GM20431 (cell line): ENCODE data around the gene SLC25A53.
"Not testable (repeated sequence)": the region's sequence is repeated elsewhere in the genome, so short reads cannot be mapped to it uniquely, and the experiment has no call there.

Experiments
- in situ Hi-C: fragments of 300-500 bp; cut with MseI, MboI; formaldehyde crosslinking; loops from one replicate; pipeline ENCODE4 v1.15.0; 2020; ENCODE audit warnings: low sequenced_read_pairs; ENCODE audit not compliant: unreplicated experiment

Gene SLC25A53

DNA sequence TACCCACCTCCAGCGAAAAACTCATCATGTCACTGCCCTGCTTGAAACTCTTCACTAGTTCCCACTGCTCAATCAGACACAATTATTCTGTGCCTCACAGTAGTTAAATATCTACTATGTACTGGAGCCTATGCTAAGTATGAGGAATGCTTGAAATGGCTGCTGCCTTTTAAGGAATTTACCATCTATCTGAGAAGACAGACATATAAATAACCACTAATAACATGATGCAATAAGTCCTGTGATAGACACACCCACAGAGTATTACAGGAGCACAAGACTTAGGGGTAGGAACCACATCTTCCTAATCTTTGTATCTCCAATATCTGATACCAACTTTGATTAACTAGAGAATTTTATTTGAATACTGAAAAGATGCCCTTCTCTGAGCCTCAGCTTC is 21.1 kb downstream of the SLC25A53 start:
- in situ Hi-C loops: loop anchor here (25.0 kb wide), 1 partner anchor 298 kb away; the partner anchor contains the start of gene RAB9B

DNA sequence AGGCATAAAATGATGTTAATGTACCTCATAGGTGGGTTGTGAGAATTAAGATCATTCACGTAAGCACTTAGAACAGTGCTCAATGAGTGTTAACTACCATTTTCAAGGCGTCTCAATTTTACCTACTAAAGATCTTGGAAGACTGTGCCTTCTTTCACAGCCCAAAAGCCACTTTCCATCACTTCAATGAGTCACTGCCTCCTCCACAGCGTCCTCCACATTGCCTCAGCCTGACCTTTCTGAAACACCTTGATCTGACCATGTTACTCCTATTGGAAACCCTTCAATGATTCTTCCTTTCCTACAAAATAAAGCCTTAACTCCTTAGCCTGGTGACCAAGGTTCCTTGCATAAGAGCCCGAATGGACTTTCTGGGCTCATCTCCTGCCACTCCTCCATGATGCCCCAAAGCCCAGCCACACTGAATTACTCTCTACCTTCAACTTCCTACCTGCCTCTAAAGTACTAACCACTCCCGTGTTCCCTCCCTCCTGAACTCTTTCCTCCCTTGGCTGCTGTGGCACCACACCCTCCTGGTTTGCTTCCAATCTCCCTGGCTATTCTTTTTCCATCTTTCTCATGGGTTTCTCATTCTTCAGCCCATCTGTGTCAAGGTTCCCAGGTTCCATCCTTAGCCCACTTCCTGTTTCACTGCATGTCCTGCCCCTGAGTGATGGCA is 22.1 kb downstream of the SLC25A53 start:
- in situ Hi-C loops: loop anchor here (25.0 kb wide), 1 partner anchor 297 kb away; the partner anchor contains the start of gene RAB9B

DNA sequence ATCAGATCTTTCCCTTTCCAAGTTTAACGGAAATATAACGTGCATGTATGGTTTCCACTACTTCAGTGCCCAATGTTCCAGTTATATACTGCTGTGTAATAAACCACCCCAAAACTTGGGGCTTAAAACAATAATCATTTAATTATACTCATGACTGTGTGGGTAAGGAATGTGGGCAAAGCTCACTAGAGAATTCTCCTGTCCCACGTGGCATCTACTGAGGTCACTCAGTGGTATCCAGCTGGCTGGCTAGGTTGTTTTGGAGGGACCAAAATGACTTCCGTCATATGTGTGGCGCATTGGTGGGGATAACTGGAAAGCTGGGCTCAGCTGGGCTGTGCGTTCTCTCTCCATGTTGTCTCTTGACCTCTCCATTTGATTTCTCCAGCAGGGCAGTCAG is 26.0 kb downstream of the SLC25A53 start:
- in situ Hi-C loops: loop anchor here (25.0 kb wide), 1 partner anchor 294 kb away; the partner anchor contains the start of gene RAB9B

DNA sequence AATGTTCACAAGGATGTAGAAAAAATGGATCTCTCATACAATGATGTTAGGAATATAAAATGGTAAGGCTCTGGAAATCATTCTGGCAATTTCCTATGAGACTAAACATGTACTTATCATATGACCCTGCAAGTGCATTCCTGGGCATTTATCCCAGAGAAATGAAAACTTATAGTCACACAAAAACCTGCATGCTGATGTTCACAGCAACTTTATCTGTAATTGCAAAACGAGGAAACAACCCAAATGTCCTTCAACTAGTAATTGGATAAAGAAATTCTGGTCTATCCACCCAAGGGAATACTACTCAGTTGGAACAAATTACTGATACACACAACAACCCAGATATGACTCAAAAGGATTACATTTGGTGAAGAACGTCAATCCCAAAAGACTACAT is 30.0 kb downstream of the SLC25A53 start:
- in situ Hi-C loops: loop anchor here (25.0 kb wide), 1 partner anchor 290 kb away; the partner anchor contains the start of gene RAB9B

DNA sequence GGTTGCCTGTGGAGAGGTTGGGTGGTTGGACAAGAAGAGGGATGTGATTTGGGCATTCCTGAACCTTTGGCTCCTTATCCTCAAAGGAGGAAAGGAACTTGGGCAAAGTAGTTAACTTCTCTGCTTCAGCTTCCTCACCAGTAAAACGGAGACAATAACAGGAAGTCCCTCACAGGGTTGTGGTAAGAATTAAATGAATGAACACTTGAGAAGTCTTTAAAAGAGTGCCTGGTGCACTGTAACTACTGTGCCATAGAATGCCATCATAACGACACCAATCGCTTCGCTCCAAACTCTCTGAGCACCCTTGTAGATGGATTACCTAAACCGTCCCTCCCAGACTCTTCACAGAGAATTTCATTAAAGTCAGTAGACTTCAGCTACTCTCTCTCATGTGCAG is 34.0 kb downstream of the SLC25A53 start:
- in situ Hi-C loops: no loop called here

DNA sequence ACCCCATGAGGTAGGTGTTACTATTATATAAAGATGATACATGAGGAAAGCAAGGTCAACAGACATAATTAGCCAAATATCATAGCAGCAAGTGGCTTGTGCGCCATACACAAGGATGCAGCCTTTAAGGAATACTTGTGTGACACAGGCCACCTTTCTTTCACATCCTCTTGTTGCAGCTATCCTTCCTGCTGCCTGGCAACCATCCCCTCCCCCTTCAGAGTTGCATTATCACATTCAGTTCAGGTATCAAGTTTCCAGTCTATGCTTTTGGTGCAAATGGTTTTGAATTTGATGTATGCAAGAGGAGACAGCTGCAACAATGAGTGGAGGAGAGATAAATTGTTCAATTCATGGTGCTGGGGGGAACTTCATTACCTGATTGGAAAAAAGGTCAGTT is 38.0 kb downstream of the SLC25A53 start:
- in situ Hi-C loops: no loop called here

DNA sequence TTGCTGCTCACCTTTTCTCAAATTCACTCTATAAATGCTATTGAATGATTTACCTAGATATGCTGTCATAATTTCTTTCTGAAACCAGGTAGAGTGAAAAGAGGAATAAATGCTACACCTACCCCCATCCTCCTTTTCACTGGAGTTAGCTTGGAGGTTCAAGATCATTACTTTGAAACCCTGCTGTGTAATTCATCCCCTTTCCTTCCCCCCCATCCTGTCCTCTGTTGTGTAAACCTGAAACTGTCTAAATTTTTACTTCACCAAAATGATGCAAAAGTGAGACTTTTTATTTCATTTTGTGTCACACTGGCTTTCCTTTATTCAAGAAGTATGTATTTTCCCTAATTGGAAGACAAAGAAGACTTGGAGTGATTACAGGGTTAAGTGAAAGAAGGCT is 39.0 kb downstream of the SLC25A53 start:
- in situ Hi-C loops: no loop called here

DNA sequence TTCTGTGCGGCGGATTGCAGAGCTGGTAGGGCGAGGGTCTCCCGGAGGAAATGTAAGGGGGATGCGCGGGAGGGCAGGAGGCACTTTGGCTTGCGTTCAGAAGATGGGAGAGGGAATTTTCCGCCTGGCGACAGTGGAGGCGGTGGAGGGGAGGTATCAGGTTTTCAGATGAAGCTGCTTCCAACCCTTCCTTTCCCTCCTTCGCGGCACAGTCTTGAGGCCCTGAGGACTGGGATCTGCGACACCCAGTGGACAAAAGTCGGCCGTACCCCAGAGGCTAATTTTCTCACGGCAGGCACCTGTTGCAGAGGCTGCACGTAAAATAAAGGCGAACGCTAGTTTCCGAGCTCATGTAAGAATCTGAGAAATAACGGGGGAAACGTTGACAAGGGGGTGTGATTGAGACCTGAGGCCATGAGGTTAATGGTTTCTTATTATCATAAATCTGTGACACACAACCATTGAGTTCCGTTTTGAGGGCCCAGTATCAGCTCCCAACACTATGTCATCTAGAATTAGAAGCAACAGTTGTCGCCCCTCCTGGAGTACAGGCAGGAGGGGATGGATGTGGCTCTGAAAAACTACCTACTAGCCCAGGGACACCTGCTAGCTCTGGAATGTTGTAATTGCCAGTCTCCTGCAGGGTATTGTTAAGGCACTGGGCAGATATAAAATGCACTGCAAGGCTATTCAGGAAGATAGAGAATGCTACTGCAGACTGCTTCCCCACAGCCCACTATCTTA is 43.4 kb downstream of the SLC25A53 start:
- in situ Hi-C loops: no loop called here

DNA sequence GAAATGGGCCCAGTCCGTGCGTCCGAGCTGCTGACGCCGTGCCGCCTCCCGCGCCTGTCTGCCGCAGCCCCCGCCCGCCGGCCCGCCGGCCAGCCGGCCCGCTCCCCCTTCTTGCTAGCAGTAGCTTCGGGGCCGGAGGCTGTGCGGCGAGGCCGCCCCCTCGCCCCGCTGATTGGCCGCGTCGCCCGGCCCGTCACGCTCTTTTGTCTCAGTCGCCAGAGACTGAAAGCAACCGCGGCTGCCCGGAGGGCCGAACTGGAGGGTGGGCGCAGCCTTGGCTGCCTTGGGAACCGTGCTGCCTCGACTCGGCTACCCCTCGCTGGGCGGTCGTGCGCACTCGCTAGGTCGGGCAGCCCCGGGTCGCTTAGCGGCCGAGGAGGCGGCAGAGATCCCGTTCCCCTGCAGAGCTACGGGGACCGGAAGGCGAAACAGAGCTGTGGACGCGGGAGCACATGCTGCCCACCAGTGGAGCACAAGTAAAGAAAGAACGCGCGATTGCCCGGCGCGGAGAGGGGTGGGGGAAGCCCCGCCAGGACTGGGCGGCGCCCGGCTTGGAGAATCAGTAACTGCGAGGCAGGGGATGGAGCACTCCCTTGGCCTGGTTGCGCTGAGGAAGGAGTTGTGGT is 44.4 kb downstream of the SLC25A53 start, which contains the start of gene ZCCHC18:
Gene ZCCHC18 (plus strand): TSS at position 198 of the 626 bp plus-strand sequence. CDS start 1,589 bp downstream, outside the sequence.
- in situ Hi-C loops: no loop called here

DNA sequence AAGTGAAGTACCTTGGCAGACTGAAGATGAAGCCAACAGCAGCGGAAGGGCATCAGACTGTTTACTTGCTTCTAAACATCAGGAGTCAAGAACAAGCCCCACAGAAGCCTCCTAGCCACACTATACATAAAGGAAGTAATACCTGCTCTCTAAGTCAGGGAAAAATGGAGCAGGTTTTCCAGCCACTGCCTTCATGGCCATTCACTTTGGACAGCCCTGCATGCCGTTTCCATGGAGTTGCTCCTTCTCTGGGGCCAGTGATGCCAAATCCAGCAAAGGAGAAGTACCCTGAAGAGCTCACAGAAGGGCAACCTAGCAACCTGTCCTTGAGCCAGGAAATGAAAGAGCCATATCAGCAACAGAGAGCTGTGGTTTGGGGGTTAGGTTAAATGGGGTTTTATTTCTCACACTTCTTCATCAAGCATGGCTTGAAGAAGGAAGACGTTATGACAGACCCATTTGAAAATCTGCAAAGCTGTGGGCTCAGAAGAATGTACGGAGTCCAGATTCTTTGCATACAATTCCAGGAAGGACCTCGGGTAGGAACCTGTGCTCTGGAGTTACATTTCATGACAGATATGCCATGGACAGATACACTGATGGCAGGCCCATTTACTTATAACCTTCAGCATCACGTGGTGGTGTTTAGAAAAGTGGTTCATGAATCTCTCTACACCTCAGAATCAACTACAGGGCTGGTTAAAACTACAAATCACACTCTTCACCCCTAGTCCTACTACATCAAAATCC is 46.1 kb downstream of the SLC25A53 start:
- in situ Hi-C loops: not testable (repeated sequence)

DNA sequence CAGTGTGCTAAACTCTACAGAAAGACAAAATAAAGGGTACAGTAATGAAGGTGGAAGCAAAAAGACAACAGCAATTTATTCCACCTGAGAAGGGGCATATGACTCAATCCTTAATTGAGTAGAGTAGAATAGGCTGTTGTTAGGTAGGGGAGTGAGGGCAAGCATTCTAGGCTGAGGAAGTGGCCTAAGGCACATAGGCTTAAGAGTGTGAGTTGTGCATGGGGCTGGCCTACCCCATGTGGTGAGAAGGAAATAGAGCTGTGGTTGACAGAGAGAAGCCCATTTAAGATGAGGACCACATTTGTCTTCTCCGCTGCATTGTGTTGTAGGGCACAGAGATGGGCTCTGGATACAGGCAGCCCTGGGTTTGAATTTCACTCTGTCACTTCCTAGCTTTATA is 47.9 kb downstream of the SLC25A53 start:
- in situ Hi-C loops: no loop called here

DNA sequence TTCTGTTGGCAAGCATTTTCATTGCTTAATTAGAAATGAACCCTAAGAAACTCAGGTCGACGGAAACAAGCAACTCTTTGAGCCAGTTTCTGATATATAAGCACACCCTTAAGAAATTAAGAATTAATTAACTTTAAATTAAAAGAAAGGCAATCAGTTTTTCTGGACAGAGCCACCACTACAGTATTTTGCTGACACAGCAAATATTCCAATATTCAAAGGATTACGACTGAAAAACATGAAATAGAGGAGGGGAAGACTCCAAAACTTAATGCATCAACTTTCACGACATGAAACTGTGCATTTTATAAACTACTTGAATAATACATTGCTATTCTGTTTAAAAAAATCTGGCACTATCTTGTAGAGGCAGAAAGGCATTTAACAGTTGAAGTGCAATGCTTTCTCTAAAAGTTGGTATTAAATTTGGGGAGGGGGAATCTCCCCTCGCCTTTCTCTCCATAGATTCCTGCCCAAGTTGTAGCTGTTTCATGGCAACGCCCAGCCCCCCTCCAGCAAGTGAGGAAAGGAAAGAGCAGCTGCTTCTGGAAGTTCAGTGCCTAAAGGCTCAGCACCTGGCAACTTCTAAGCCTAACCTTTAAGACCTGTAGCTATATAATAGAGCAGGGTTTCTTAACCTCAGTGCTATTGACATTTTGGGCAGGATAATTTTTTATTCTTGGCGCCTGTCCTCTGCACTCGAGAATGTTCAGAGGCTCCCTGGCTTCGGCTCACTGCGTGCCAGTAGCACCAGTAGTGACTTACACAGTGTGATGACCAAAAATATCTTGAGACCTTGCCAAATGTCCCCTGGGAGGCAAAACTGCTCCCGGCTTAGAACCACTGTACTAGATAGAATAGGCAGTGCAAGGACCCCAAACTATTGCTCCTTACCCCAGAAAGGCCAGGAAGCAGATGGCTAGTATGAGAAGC is 51.2 kb downstream of the SLC25A53 start:
- in situ Hi-C loops: no loop called here

DNA sequence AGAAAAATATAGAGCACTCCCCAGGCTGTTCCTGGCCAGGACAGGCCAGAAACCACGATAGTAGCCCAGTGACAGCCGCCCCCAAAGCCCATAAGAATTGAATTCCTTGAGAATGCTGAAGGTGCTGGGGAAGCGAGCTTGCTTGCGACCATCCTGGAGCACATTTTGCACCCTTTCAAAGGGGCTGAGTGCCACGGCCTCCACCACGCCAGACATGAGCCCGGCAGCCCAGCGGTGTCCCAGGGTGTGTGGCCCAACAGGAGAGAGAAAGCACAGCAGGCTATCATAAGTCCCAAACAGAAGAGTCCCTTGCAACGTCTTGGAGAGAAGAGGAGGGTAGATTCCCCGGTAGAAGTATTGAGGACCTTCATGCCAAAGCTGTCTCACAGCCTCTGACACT is 52.1 kb downstream of the SLC25A53 start:
- in situ Hi-C loops: no loop called here

DNA sequence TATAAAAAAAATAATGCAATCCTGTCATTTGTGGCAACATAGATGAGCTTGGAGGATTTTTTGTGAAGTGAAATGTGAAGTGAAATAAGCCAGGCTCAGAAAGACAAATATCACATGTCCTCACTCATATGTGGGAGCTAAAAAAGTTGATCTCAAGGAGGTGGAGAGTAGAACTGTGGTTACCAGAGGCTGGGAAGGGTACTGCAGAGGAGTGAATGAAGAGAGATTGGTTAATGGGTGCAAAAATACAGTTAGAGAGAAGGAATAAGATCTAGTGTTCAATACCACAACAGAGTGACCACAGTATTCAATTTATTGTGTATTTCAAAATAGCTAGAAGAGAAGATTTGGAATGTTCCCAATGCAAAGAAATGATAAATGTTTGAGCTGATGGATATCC is 57.9 kb downstream of the SLC25A53 start:
- in situ Hi-C loops: no loop called here

DNA sequence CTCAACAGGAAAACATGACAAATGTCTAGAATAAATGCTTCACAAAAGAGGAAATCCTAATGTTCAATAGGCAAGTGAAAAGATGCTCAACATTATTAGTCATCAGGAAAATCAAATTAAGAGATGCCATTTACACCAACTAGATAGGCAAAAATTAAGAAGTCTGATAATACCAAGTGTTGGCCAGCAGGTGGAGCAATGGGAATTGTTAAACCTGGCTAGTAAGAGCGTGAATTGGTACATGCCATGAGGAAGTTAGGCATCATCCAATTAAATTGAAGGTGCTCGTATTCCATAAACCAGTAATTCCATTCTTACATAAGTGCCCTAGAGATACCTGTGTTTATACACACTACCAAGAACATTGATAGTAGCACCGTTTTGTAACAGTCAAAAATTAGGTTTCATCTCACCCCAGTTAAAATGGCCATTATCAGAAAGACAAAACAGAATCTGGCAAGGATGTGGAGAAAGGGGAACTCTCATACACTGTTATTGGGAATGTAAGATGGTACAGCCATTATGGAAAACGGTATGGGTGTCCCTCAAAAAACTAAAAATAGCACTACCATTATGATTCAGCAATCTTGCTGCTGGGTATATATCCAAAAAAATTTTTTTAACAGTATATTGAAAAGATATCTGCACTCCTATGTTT is 58.5 kb downstream of the SLC25A53 start:
- in situ Hi-C loops: no loop called here

DNA sequence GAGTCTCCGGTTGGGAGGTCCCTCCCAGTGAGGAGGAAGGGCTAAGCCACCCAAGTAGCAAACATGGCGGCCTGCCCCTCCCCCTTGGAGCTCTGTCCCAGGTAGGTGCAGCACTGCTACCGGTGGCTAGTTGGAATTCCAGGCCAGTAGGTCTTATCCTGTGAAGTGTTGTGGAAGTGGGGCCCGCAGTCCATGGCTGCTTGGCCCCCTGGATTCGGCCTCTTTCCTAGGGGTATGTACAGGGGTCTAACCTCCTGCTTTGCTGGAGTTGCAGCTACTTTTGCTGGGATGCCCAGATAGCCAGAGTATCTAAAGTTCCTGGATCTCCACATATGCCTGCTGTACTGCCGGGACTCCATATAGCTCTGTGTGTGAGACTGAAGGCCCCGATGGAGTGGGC is 70.9 kb downstream of the SLC25A53 start:
- in situ Hi-C loops: no loop called here

DNA sequence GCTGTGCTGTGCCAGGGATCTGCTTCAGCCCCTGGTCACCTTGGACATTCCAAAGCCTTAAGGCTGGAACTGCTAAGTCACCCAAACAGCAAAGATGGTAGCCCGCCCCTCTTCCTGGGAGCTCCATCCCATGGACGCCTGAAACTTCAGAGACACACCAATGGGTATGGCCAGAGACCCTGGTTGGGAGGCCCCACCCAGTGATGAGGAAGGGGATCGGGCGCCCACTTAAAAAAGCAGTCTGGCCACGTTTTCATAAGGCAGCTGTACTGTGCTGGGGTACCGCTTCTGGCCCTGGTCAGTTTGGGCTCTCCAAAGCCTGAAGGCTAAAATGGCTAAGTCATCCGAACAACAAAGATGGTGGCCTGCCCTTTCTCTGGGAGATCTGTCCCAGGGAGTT is 71.3 kb downstream of the SLC25A53 start:
- in situ Hi-C loops: no loop called here

DNA sequence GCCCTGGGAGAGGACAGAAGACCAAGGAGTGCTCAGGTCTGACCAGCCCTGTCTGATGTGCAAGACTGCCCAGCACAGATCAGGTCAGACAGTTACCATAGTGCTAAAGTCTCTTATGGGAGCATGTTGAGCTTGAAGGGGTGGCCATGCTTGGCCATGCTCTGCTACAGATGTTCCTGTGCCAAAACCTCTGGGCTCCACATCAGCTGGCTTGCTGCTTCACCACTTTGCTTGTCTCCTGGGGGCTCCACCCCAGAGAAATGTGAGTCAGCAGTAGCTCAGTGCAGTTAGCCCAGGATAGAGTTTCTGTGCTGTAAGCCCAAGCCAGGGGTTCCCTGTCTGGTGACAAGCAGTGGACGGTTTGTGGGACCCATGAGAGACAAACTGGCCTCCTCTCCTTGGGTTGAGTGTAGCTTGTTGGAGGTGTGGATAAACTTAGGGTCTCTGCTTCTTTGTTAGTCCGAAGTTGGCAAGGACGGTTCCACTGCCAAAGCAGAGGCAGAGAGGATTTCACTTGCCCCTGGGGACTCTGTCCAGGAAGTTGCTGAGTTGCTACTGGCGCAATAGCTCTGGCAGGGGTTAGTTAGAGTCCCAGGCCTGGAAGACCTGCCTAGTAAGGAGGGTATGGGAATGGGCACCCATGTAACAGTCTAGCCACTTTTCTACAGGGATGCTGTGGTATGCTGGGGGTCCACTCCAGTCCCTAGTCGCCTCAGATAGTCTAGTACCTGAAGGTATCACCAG is 72.1 kb downstream of the SLC25A53 start:
- in situ Hi-C loops: no loop called here
